Stimulated activated CD8-positive, alpha-beta memory T cell treated with anti-CD3 and anti-CD28 coated beads, Interleukin-15, amount 100 ng/mL, for 24 hours (primary cell): ENCODE data around the gene NCKAP5.

Source experiments
- DNase-seq: peaks from one replicate; pipeline ENCODE4 v3.0.0-alpha.2; 2020; ENCODE audit warnings: low read depth

NCKAP5 gene

GRCh38 chr2:132984731-132985130, 583.5 kb downstream of the NCKAP5 start:
- DNase-seq = no peak

- DNase-seq = no peak
Observed at GRCh38 chr2:132980304-132980703, 588.0 kb downstream of the NCKAP5 start.

- DNase-seq = no peak
Observed at GRCh38 chr2:132979339-132980093, 588.7 kb downstream of the NCKAP5 start.

GRCh38 chr2:132978840-132979239, 589.4 kb downstream of the NCKAP5 start:
- DNase-seq = no peak

- DNase-seq = no peak
Observed at GRCh38 chr2:132977812-132978529, 590.3 kb downstream of the NCKAP5 start.

GRCh38 chr2:132975193-132976105, 592.8 kb downstream of the NCKAP5 start:
- DNase-seq = no peak

- DNase-seq = no peak
Observed at GRCh38 chr2:132974467-132975095, 593.7 kb downstream of the NCKAP5 start.

GRCh38 chr2:132971310-132972061, 596.8 kb downstream of the NCKAP5 start:
- DNase-seq = no peak

- DNase-seq = no peak
Observed at GRCh38 chr2:132969371-132969985, 598.8 kb downstream of the NCKAP5 start.

GRCh38 chr2:132965460-132965859, 602.8 kb downstream of the NCKAP5 start:
- DNase-seq = no peak

GRCh38 chr2:132963161-132963560, 605.1 kb downstream of the NCKAP5 start:
- no peak for DNase-seq

GRCh38 chr2:132958887-132959286, 609.4 kb downstream of the NCKAP5 start:
- DNase-seq = no peak

- DNase-seq = no peak
Observed at GRCh38 chr2:132955871-132956615, 612.2 kb downstream of the NCKAP5 start.

GRCh38 chr2:132953771-132954170, 614.5 kb downstream of the NCKAP5 start:
- DNase-seq = no peak

- no peak for DNase-seq
Observed at GRCh38 chr2:132951008-132951714, 617.1 kb downstream of the NCKAP5 start.

GRCh38 chr2:132949108-132949507, 619.2 kb downstream of the NCKAP5 start:
- DNase-seq = no peak

GRCh38 chr2:132948211-132948610, 620.1 kb downstream of the NCKAP5 start:
- no peak for DNase-seq

GRCh38 chr2:132943829-132944228, 624.4 kb downstream of the NCKAP5 start:
- DNase-seq = no peak

GRCh38 chr2:132941296-132942020, 626.8 kb downstream of the NCKAP5 start:
- no peak for DNase-seq
